IMR-90 (cell line): Measurements from ENCODE around the gene TMEM61. TPM values are rescaled to one million over a fixed set of nuclear protein-coding genes. Genes with fewer than 3 reads are reported as not detected.

ENCODE experiments used
- ATAC-seq: fragments of 200-7000 bp; cut with Tn5 transposase; 2 replicates; pipeline ENCODE4 v1.9.1; 2020; ENCODE audit warnings: low read depth, mild to moderate bottlenecking, moderate library complexity
- BruUV-seq: library from RNA; stranded (reverse); fragments of 400-500 nt; replicated peaks from 2 replicates; lab custom pipeline; 2021; lab: Mats Ljungman, UMichigan
- CTCF ChIA-PET: fragments of 300-600 bp; formaldehyde crosslinking; extraction: SDS; loops from one replicate; lab custom pipeline; 2021; ENCODE audit warnings: antibody characterized with exemption; lab: Yijun Ruan, JAX
- POLR2A ChIA-PET: fragments of 300-600 bp; sonication (Branson Sonifier 250); formaldehyde crosslinking; loops from one replicate; lab custom pipeline; 2022; ENCODE audit warnings: antibody characterized with exemption; ENCODE audit not compliant: unreplicated experiment; lab: Charles Lee
- DNase-seq: peaks from one replicate; pipeline ENCODE4 v3.0.0; 2013
- H2AFZ ChIP-seq: replicated peaks from 2 replicates; pipeline ENCODE3; 2013; ENCODE audit warnings: low read length, mild to moderate bottlenecking; ENCODE audit not compliant: poor library complexity
- H2AK5ac ChIP-seq: 2 replicates; pipeline ENCODE4 v1.6.1; 2013; ENCODE audit warnings: low read depth, low read length, inconsistent platforms
- H2AK9ac ChIP-seq: replicated peaks from 2 replicates; pipeline ENCODE3; 2013; ENCODE audit warnings: mild to moderate bottlenecking, low read depth, low read length, moderate library complexity; ENCODE audit not compliant: poor library complexity
- H2BK120ac ChIP-seq: 2 replicates; pipeline ENCODE4 v1.6.1; 2013; ENCODE audit warnings: low read depth, low read length, inconsistent platforms
- H2BK15ac ChIP-seq: 3 replicates; pipeline ENCODE4 v1.6.1; 2013; ENCODE audit warnings: low read depth, low read length, inconsistent platforms
- H2BK20ac ChIP-seq: 2 replicates; pipeline ENCODE4 v1.6.1; 2013; ENCODE audit warnings: low read depth, mild to moderate bottlenecking, inconsistent platforms, low read length, moderate library complexity
- H2BK5ac ChIP-seq: 2 replicates; pipeline ENCODE4 v1.6.1; 2013; ENCODE audit warnings: mild to moderate bottlenecking, low read depth, low read length, inconsistent platforms; ENCODE audit not compliant: poor library complexity, severe bottlenecking
- H3K14ac ChIP-seq: replicated peaks from 2 replicates; pipeline ENCODE4 v1.6.1; 2013; ENCODE audit warnings: low read depth, low read length, inconsistent platforms
- H3K18ac ChIP-seq: 2 replicates; pipeline ENCODE4 v1.6.1; 2013; ENCODE audit warnings: low read depth, low read length, control low read depth
- H3K23ac ChIP-seq: 2 replicates; pipeline ENCODE4 v1.6.1; 2013; ENCODE audit warnings: low read depth, low read length, inconsistent platforms
- H3K27ac ChIP-seq: 2 replicates; pipeline ENCODE4 v1.5.1; 2013; ENCODE audit warnings: mild to moderate bottlenecking, control low read depth, low read length; ENCODE audit not compliant: insufficient read depth
- H3K27me3 ChIP-seq: 2 replicates; pipeline ENCODE4 v1.6.1; 2013; ENCODE audit warnings: low read length; ENCODE audit not compliant: control insufficient read depth, insufficient read depth
- H3K36me3 ChIP-seq: 2 replicates; pipeline ENCODE4 v1.6.1; 2013; ENCODE audit warnings: low read length, mixed read lengths; ENCODE audit not compliant: control insufficient read depth, insufficient read depth
- H3K4ac ChIP-seq: 2 replicates; pipeline ENCODE4 v1.6.1; 2013; ENCODE audit warnings: low read depth, low read length, inconsistent platforms
- H3K4me1 ChIP-seq: 2 replicates; pipeline ENCODE4 v1.6.1; 2013; ENCODE audit warnings: low read length, mixed read lengths; ENCODE audit not compliant: control insufficient read depth, insufficient read depth
- H3K4me2 ChIP-seq: 2 replicates; pipeline ENCODE4 v1.6.1; 2013; ENCODE audit warnings: low read depth, mild to moderate bottlenecking, control low read depth, low read length, moderate library complexity
- H3K4me3 ChIP-seq: 2 replicates; pipeline ENCODE4 v1.5.1; 2013; ENCODE audit warnings: low read depth, mild to moderate bottlenecking, control low read depth, low read length, moderate library complexity; ENCODE audit not compliant: insufficient read depth
- H3K56ac ChIP-seq: 2 replicates; pipeline ENCODE4 v1.6.1; 2013; ENCODE audit warnings: low read length, inconsistent platforms; ENCODE audit not compliant: insufficient read depth; ENCODE audit errors: extremely low read depth
- H3K79me1 ChIP-seq, 2 experiments: 2 replicates each; pipeline ENCODE4 v1.6.1; 2013; ENCODE audit warnings: low read length in 2 of 2, inconsistent platforms in 1 of 2, low read depth in 1 of 2
- H3K9ac ChIP-seq: 2 replicates; pipeline ENCODE4 v1.6.1; 2013; ENCODE audit warnings: low read depth, low read length, control low read depth
- H3K9me1 ChIP-seq: 2 replicates; pipeline ENCODE4 v1.6.1; 2013; ENCODE audit warnings: low read length, inconsistent platforms; ENCODE audit not compliant: insufficient read depth
- H3K9me3 ChIP-seq: 2 replicates; pipeline ENCODE4 v1.6.1; 2013; ENCODE audit warnings: low read length; ENCODE audit not compliant: control insufficient read depth, insufficient read depth
- H4K20me1 ChIP-seq: 2 replicates; pipeline ENCODE4 v1.6.1; 2013; ENCODE audit warnings: low read length, inconsistent platforms; ENCODE audit not compliant: insufficient read depth
- H4K5ac ChIP-seq: 2 replicates; pipeline ENCODE4 v1.6.1; 2013; ENCODE audit warnings: mild to moderate bottlenecking, low read depth, low read length, control low read depth
- H4K8ac ChIP-seq, 2 experiments: 2 replicates each; pipeline ENCODE4 v1.6.1; 2013; ENCODE audit warnings: low read depth in 2 of 2, low read length in 2 of 2, control low read depth in 1 of 2, inconsistent platforms in 1 of 2
- H4K91ac ChIP-seq: 2 replicates; pipeline ENCODE4 v1.6.1; 2013; ENCODE audit warnings: low read depth, low read length, inconsistent platforms; ENCODE audit not compliant: insufficient read depth
- BHLHE40 ChIP-seq: fragments of 150-350 bp; IDR thresholded peaks from 2 replicates; pipeline ENCODE4 v1.6.1; 2016; ENCODE audit warnings: mild to moderate bottlenecking, low read depth, low read length
- CEBPB ChIP-seq: IDR thresholded peaks from 2 replicates; pipeline ENCODE4 v1.6.1; 2012; ENCODE audit warnings: low read depth, low read length, improper control_type of control experiment
- CHD1 ChIP-seq: IDR thresholded peaks from 2 replicates; pipeline ENCODE4 v1.6.1; 2012; ENCODE audit warnings: low read depth, low read length, improper control_type of control experiment
- CTCF ChIP-seq: conservative IDR thresholded peaks from 2 replicates; pipeline ENCODE4 v1.5.1; 2012; ENCODE audit warnings: mild to moderate bottlenecking, low read depth, low read length, improper control_type of control experiment
- ELK1 ChIP-seq: fragments of 150-350 bp; IDR thresholded peaks from 2 replicates; pipeline ENCODE4 v1.6.1; 2016; ENCODE audit warnings: low read depth, mild to moderate bottlenecking, low read length, moderate library complexity, borderline replicate concordance
- FOS ChIP-seq: fragments of 150-350 bp; IDR thresholded peaks from 2 replicates; pipeline ENCODE4 v1.6.1; 2016; ENCODE audit warnings: low read depth, low read length
- MAFK ChIP-seq: IDR thresholded peaks from 2 replicates; pipeline ENCODE4 v1.6.1; 2012; ENCODE audit warnings: low read depth, low read length, improper control_type of control experiment
- MAZ ChIP-seq: IDR thresholded peaks from 2 replicates; pipeline ENCODE4 v1.6.1; 2012; ENCODE audit warnings: low read depth, mild to moderate bottlenecking, low read length, improper control_type of control experiment, moderate library complexity, borderline replicate concordance
- MXI1 ChIP-seq: IDR thresholded peaks from 2 replicates; pipeline ENCODE4 v1.6.1; 2012; ENCODE audit warnings: low read depth, mild to moderate bottlenecking, low read length, moderate library complexity, borderline replicate concordance
- NFE2L2 ChIP-seq: fragments of 150-350 bp; IDR thresholded peaks from 2 replicates; pipeline ENCODE4 v1.6.1; 2016; ENCODE audit warnings: low read depth, mild to moderate bottlenecking, low read length
- POLR2A ChIP-seq: IDR thresholded peaks from 2 replicates; pipeline ENCODE4 v1.6.1; 2012; ENCODE audit warnings: mild to moderate bottlenecking, low read depth, low read length
- RAD21 ChIP-seq: IDR thresholded peaks from 2 replicates; pipeline ENCODE4 v1.6.1; 2012; ENCODE audit warnings: low read length, improper control_type of control experiment
- RCOR1 ChIP-seq: IDR thresholded peaks from 2 replicates; pipeline ENCODE4 v1.6.1; 2012; ENCODE audit warnings: mild to moderate bottlenecking, low read length, improper control_type of control experiment; ENCODE audit not compliant: insufficient replicate concordance
- RFX5 ChIP-seq: IDR thresholded peaks from 2 replicates; pipeline ENCODE4 v1.8.0; 2012; ENCODE audit warnings: low read depth, mild to moderate bottlenecking, low read length, moderate library complexity
- SMC3 ChIP-seq: fragments of 150-350 bp; IDR thresholded peaks from 2 replicates; pipeline ENCODE4 v1.6.1; 2016; ENCODE audit warnings: low read depth, mild to moderate bottlenecking, antibody characterized with exemption, low read length, moderate library complexity
- USF2 ChIP-seq: fragments of 150-350 bp; IDR thresholded peaks from 2 replicates; pipeline ENCODE4 v1.6.1; 2017; ENCODE audit warnings: mild to moderate bottlenecking, antibody characterized with exemption, low read length, low read depth
- WGBS, 2 experiments: methylation state at CpG; one replicate each; pipeline versions ENCODE4 v1.1.5 to v1.1.7; 2013; ENCODE audit warnings: missing lambda C conversion rate in 2 of 2; ENCODE audit not compliant: insufficient read length in 1 of 2; ENCODE audit errors: extremely low coverage in 2 of 2; 5-methylcytosine and 5-hydroxymethylcytosine counted together
- dilution Hi-C: fragments of 300-500 bp; cut with HindIII; formaldehyde crosslinking; loops from one replicate; pipeline ENCODE4 v1.14.3; 2018; ENCODE audit warnings: low sequenced_read_pairs; ENCODE audit not compliant: unreplicated experiment
- in situ Hi-C: fragments of 300-500 bp; cut with MboI; formaldehyde crosslinking; loops from 3 replicates; pipeline ENCODE4 v1.14.3; 2019; ENCODE audit warnings: low sequenced_read_pairs, inconsistent platforms, mixed read lengths
- intact Hi-C: fragments of 100-400 bp; cut with micrococcal nuclease; formaldehyde crosslinking; loops from 2 replicates; pipeline ENCODE4 v1.10.0; 2022
- polyA plus RNA-seq, 3 experiments: library from polyadenylated mRNA; depleted of rRNA; stranded (reverse); fragments of >200 nt; gene quantifications; 2 replicates each; pipeline ENCODE4 v1.2.3, GENCODE V29; 2012; ENCODE audit warnings: low replicate concordance in 1 of 3
- total RNA-seq: library from RNA; depleted of rRNA; stranded (reverse); fragments of >200 nt; gene quantifications from 2 replicates; pipeline ENCODE4 v1.2.3, GENCODE V29; 2012

TMEM61 gene
- total and polyA plus RNA-seq, 2 of the 4 experiments (the other 2 are of a cell fraction), result not detected

- no peak overlapping the region for H2AK5ac ChIP-seq
- no peak overlapping the region for H3K56ac ChIP-seq
- peaks cover 43% of the 10 kb centered on the region for H3K27me3 ChIP-seq
- in situ Hi-C loops (no loop called here), dilution Hi-C loops (no loop called here), intact Hi-C loops (no loop called here)
- no TSS peak for BruUV-seq
- no peak overlapping the region for H3K23ac ChIP-seq
- ChIA-PET POLR2A (no interaction called here), CTCF (no interaction called here)
- no peak overlapping the region for H2BK120ac ChIP-seq
- no peak overlapping the region for H3K14ac ChIP-seq
- no peak overlapping the region for H3K27ac ChIP-seq
- H3K36me3 ChIP-seq, result no peaks in the 10 kb centered on the region
- no peak overlapping the region for H2BK20ac ChIP-seq
- H3K9ac ChIP-seq, result no peak overlapping the region
- H3K79me1 ChIP-seq, result no peaks in the 10 kb centered on the region
- no peaks in the 10 kb centered on the region for H3K9me3 ChIP-seq
- H3K4ac ChIP-seq, result no peak overlapping the region
- peaks cover 4% of the 10 kb centered on the region; the same call in 1 of the 2 replicates for H3K4me1 ChIP-seq
- H4K5ac ChIP-seq, result no peak overlapping the region
- peaks cover 7% of the 10 kb centered on the region; the same call in 1 of the 2 replicates for H4K20me1 ChIP-seq
- no peak overlapping the region for H3K4me2 ChIP-seq
- no peaks in the 10 kb centered on the region for H3K9me1 ChIP-seq
- H2AFZ ChIP-seq, result no peak overlapping the region
- ATAC-seq (no peak), DNase-seq (no peak)
- no peak overlapping the region for H2AK9ac ChIP-seq
- H4K91ac ChIP-seq, result no peak overlapping the region
- 71% methylated on average over 5 of the region's 12 CpGs; no CpG with 5 or more reads in 1 of the 2 experiments for WGBS, 2 experiments
- no peak overlapping the region for H4K8ac ChIP-seq
- no peak overlapping the region for H3K4me3 ChIP-seq
- no peak overlapping the region for H2BK5ac ChIP-seq
- no peak overlapping the region for H2BK15ac ChIP-seq
- no peak for TF ChIP-seq RFX5
- no peak for TF ChIP-seq RCOR1
- TF ChIP-seq MAZ, result no peak
- TF ChIP-seq CTCF, result no peak
- no peak for TF ChIP-seq ELK1
- no peak for TF ChIP-seq MAFK
- no peak for TF ChIP-seq FOS
- TF ChIP-seq CHD1, result no peak
- no peak for TF ChIP-seq MXI1
- no peak for TF ChIP-seq NFE2L2
- TF ChIP-seq USF2, result no peak
- no peak for TF ChIP-seq BHLHE40
- TF ChIP-seq POLR2A, result no peak
- TF ChIP-seq SMC3, result no peak
- TF ChIP-seq RAD21, result no peak
- no peak for TF ChIP-seq CEBPB
- no peak overlapping the region for H3K18ac ChIP-seq
These were observed 11.5 kb downstream of the TMEM61 start for GRCh38 chr1:54991939-54992338.
